Stimulated activated naive B cell treated with anti-CD40 and anti-IgM and Interleukin-4, amounts not matched to agents 10 μg/mL and 1 μg/mL and 100 μg/mL, for 72 hours (primary cell): ENCODE measurements around the gene PLCL1.
"Not testable (repeated sequence)": the region's sequence is repeated elsewhere in the genome, so short reads cannot be mapped to it uniquely, and the experiment has no call there.

Source experiments
- ATAC-seq, 2 donors: fragments of 150-1000 bp; cut with Tn5 transposase; replicated peaks; 2 replicates each; pipeline ENCODE4 v1.10.0; 2021; ENCODE audit warnings: moderate library complexity in 1 of 2
- DNase-seq: peaks from one replicate; pipeline ENCODE4 v3.0.0; 2021
- H3K27ac Mint-ChIP-seq: one replicate; pipeline ENCODE4 v1.8.0; 2022; ENCODE audit warnings: mild to moderate bottlenecking, mixed read lengths
- H3K27me3 Mint-ChIP-seq, 2 donors: one replicate each; pipeline ENCODE4 v1.8.0; 2022; ENCODE audit warnings: mixed read lengths in 2 of 2
- H3K36me3 Mint-ChIP-seq, 2 donors: one replicate each; pipeline ENCODE4 v1.8.0; 2022; ENCODE audit warnings: mixed read lengths in 2 of 2, mild to moderate bottlenecking in 1 of 2
- H3K4me1 Mint-ChIP-seq, 2 donors: one replicate each; pipeline ENCODE4 v1.8.0; 2022; ENCODE audit warnings: mixed read lengths in 2 of 2, mild to moderate bottlenecking in 1 of 2
- H3K4me3 Mint-ChIP-seq, 2 donors: one replicate each; pipeline ENCODE4 v1.8.0; 2022; ENCODE audit warnings: mild to moderate bottlenecking in 2 of 2, mixed read lengths in 2 of 2, moderate library complexity in 1 of 2
- H3K9me3 Mint-ChIP-seq, 2 donors: one replicate each; pipeline ENCODE4 v1.8.0; 2022; ENCODE audit warnings: mixed read lengths in 2 of 2, mild to moderate bottlenecking in 1 of 2

PLCL1 gene

GRCh38 chr2:197828464-197829135, 24.2 kb downstream of the PLCL1 start:
- Mint-ChIP-seq H3K27me3 (peaks cover 22 to 23% of the 10 kb centered on the region in 2 donors), H3K4me3 (no peak overlapping the region)
- no peak for DNase-seq

GRCh38 chr2:197834771-197835170, 30.4 kb downstream of the PLCL1 start:
- H3K27ac Mint-ChIP-seq, H3K36me3 Mint-ChIP-seq: not testable (repeated sequence)
- peaks cover 6 to 15% of the 10 kb centered on the region in 2 donors for H3K9me3 Mint-ChIP-seq

More at GRCh38 chr2:197828464-197829135, 24.2 kb downstream of the PLCL1 start:
- Mint-ChIP-seq H3K27ac (no peak overlapping the region), H3K4me1 (no peaks in the 10 kb centered on the region), H3K9me3 (peaks cover 2 to 10% of the 10 kb centered on the region in 2 donors), H3K36me3 (no peaks in the 10 kb centered on the region)
- ATAC-seq: no peak

GRCh38 chr2:197835293-197835692, 30.9 kb downstream of the PLCL1 start:
- Mint-ChIP-seq H3K4me3 (no peak overlapping the region), H3K27ac (no peak overlapping the region), H3K9me3 (peaks cover 6 to 15% of the 10 kb centered on the region in 2 donors), H3K36me3 (no peaks in the 10 kb centered on the region), H3K27me3 (peaks cover 14% of the 10 kb centered on the region in 2 donors), H3K4me1 (peaks cover 0 to 3% of the 10 kb centered on the region in 2 donors)
- DNase-seq (no peak), ATAC-seq (no peak)

More at GRCh38 chr2:197834771-197835170, 30.4 kb downstream of the PLCL1 start:
- H3K4me1 Mint-ChIP-seq, DNase-seq, ATAC-seq, H3K4me3 Mint-ChIP-seq: not testable (repeated sequence)
- peaks cover 17 to 18% of the 10 kb centered on the region in 2 donors for H3K27me3 Mint-ChIP-seq

GRCh38 chr2:197838036-197838435, 33.6 kb downstream of the PLCL1 start:
- Mint-ChIP-seq H3K4me1 (peaks cover 0 to 3% of the 10 kb centered on the region in 2 donors), H3K27me3 (peaks cover 7 to 8% of the 10 kb centered on the region in 2 donors), H3K9me3 (peaks cover 5 to 6% of the 10 kb centered on the region in 2 donors), H3K4me3 (peak overlapping the region; percentile 5 to 10), H3K27ac (no peak overlapping the region), H3K36me3 (no peaks in the 10 kb centered on the region)
- DNase-seq (no peak), ATAC-seq (peak; percentile 76 to 82)

- Mint-ChIP-seq H3K27ac (no peak overlapping the region), H3K4me1 (peaks cover 0 to 3% of the 10 kb centered on the region in 2 donors), H3K9me3 (peaks cover 5% of the 10 kb centered on the region in 2 donors), H3K4me3 (no peak overlapping the region), H3K36me3 (no peaks in the 10 kb centered on the region), H3K27me3 (peaks cover 7 to 8% of the 10 kb centered on the region in 2 donors)
- no peak for ATAC-seq
- DNase-seq: no peak
Observed at GRCh38 chr2:197838579-197838978, 34.2 kb downstream of the PLCL1 start.

- ATAC-seq (no peak), DNase-seq (no peak)
- peaks cover 8 to 10% of the 10 kb centered on the region in 2 donors for H3K27me3 Mint-ChIP-seq
- no peaks in the 10 kb centered on the region for H3K36me3 Mint-ChIP-seq
- H3K9me3 Mint-ChIP-seq: peaks cover 1% of the 10 kb centered on the region in 2 donors
- no peak overlapping the region for H3K27ac Mint-ChIP-seq
- H3K4me1 Mint-ChIP-seq: peaks cover 0 to 3% of the 10 kb centered on the region in 2 donors
- H3K4me3 Mint-ChIP-seq: no peak overlapping the region
Observed at GRCh38 chr2:197839327-197839726, 34.9 kb downstream of the PLCL1 start.

GRCh38 chr2:197839856-197840255, 35.5 kb downstream of the PLCL1 start:
- H3K4me1 Mint-ChIP-seq: peaks cover 0 to 3% of the 10 kb centered on the region in 2 donors
- peaks cover 9 to 12% of the 10 kb centered on the region in 2 donors for H3K27me3 Mint-ChIP-seq
- no peaks in the 10 kb centered on the region for H3K9me3 Mint-ChIP-seq
- DNase-seq: no peak
- H3K27ac Mint-ChIP-seq: no peak overlapping the region
- no peak for ATAC-seq
- H3K36me3 Mint-ChIP-seq: no peaks in the 10 kb centered on the region
- H3K4me3 Mint-ChIP-seq: no peak overlapping the region

GRCh38 chr2:197846128-197846527, 41.7 kb downstream of the PLCL1 start:
- Mint-ChIP-seq H3K4me1 (no peaks in the 10 kb centered on the region), H3K27me3 (peaks cover 14 to 41% of the 10 kb centered on the region in 2 donors), H3K36me3 (no peaks in the 10 kb centered on the region), H3K27ac (no peak overlapping the region), H3K4me3 (no peak overlapping the region), H3K9me3 (no peaks in the 10 kb centered on the region)
- DNase-seq: no peak
- no peak for ATAC-seq

- Mint-ChIP-seq H3K27ac (no peak overlapping the region), H3K9me3 (no peaks in the 10 kb centered on the region), H3K36me3 (no peaks in the 10 kb centered on the region), H3K4me1 (no peaks in the 10 kb centered on the region), H3K27me3 (peaks cover 14 to 41% of the 10 kb centered on the region in 2 donors), H3K4me3 (no peak overlapping the region)
- DNase-seq (no peak), ATAC-seq (no peak)
Observed at GRCh38 chr2:197846777-197847176, 42.4 kb downstream of the PLCL1 start.

- H3K36me3 Mint-ChIP-seq: no peaks in the 10 kb centered on the region
- H3K27ac Mint-ChIP-seq: no peak overlapping the region
- peaks cover 6 to 34% of the 10 kb centered on the region in 2 donors for H3K27me3 Mint-ChIP-seq
- no peaks in the 10 kb centered on the region for H3K9me3 Mint-ChIP-seq
- no peak for DNase-seq
- no peak overlapping the region for H3K4me3 Mint-ChIP-seq
- H3K4me1 Mint-ChIP-seq: no peaks in the 10 kb centered on the region
- ATAC-seq: no peak
Observed at GRCh38 chr2:197847651-197848401, 43.4 kb downstream of the PLCL1 start.

GRCh38 chr2:197848602-197849001, 44.2 kb downstream of the PLCL1 start:
- Mint-ChIP-seq H3K27ac (no peak overlapping the region), H3K36me3 (no peaks in the 10 kb centered on the region), H3K4me3 (no peak overlapping the region), H3K9me3 (no peaks in the 10 kb centered on the region), H3K4me1 (no peaks in the 10 kb centered on the region), H3K27me3 (peaks cover 6 to 34% of the 10 kb centered on the region in 2 donors)
- DNase-seq: no peak
- ATAC-seq: no peak

GRCh38 chr2:197850882-197851450, 46.6 kb downstream of the PLCL1 start:
- no peak overlapping the region for H3K27ac Mint-ChIP-seq
- no peak for DNase-seq
- no peak overlapping the region for H3K4me3 Mint-ChIP-seq
- no peak for ATAC-seq
- H3K36me3 Mint-ChIP-seq: no peaks in the 10 kb centered on the region
- peaks cover 7 to 20% of the 10 kb centered on the region in 2 donors for H3K27me3 Mint-ChIP-seq
- H3K9me3 Mint-ChIP-seq: no peaks in the 10 kb centered on the region
- no peaks in the 10 kb centered on the region for H3K4me1 Mint-ChIP-seq

GRCh38 chr2:197851451-197851850, 47.1 kb downstream of the PLCL1 start:
- Mint-ChIP-seq H3K4me3 (no peak overlapping the region), H3K4me1 (no peaks in the 10 kb centered on the region), H3K27me3 (peaks cover 7 to 17% of the 10 kb centered on the region in 2 donors), H3K9me3 (no peaks in the 10 kb centered on the region), H3K36me3 (no peaks in the 10 kb centered on the region), H3K27ac (no peak overlapping the region)
- DNase-seq: no peak
- no peak for ATAC-seq

GRCh38 chr2:197852108-197852507, 47.7 kb downstream of the PLCL1 start:
- Mint-ChIP-seq H3K27me3 (peaks cover 7 to 17% of the 10 kb centered on the region in 2 donors), H3K36me3 (no peaks in the 10 kb centered on the region), H3K27ac (no peak overlapping the region), H3K4me1 (no peaks in the 10 kb centered on the region), H3K4me3 (no peak overlapping the region), H3K9me3 (no peaks in the 10 kb centered on the region)
- ATAC-seq (no peak), DNase-seq (no peak)
